GM19043 (cell line): ENCODE results near the gene TAS2R4.
A peak's percentile ranks its signal among the peaks of the same experiment; 100 is the strongest.
"Not testable (repeated sequence)": the region's sequence is repeated elsewhere in the genome, so short reads cannot be mapped to it uniquely, and the experiment has no call there.

ENCODE experiments used
- ATAC-seq: cut with Tn5 transposase; IDR thresholded peaks from one replicate; pipeline ENCODE4 v1.9.1; 2021; ENCODE audit warnings: low read depth; ENCODE audit not compliant: unreplicated experiment

TAS2R4 gene

GRCh38 chr7:141776374-141776773, at the start of gene TAS2R4:
Gene TAS2R4, plus strand, starts transcription at chr7:141776674. Its CDS starts 1,815 bp downstream, at chr7:141778489.
- ATAC-seq: no peak

GRCh38 chr7:141729020-141729419, 47.5 kb upstream of the TAS2R4 start:
- no peak for ATAC-seq

GRCh38 chr7:141731476-141732149, 44.9 kb upstream of the TAS2R4 start:
- no peak for ATAC-seq

GRCh38 chr7:141737118-141737835, 39.2 kb upstream of the TAS2R4 start:
- no peak for ATAC-seq

- ATAC-seq: peak; percentile 85
These were observed 38.5 kb upstream of the TAS2R4 start, which contains the start of gene SSBP1 for GRCh38 chr7:141737836-141738591. Gene SSBP1, plus strand, starts transcription at chr7:141738358. Its CDS starts 809 bp downstream, at chr7:141739167.

- ATAC-seq: peak; percentile 34
These were observed 37.9 kb upstream of the TAS2R4 start for GRCh38 chr7:141738592-141739013.

- ATAC-seq: no peak
These were observed 37.2 kb upstream of the TAS2R4 start for GRCh38 chr7:141739250-141739649.

GRCh38 chr7:141742229-141742628, 34.2 kb upstream of the TAS2R4 start:
- no peak for ATAC-seq

- no peak for ATAC-seq
These were observed 32.3 kb upstream of the TAS2R4 start for GRCh38 chr7:141744131-141744530.

- no peak for ATAC-seq
These were observed 28.1 kb upstream of the TAS2R4 start for GRCh38 chr7:141748396-141748795.

- ATAC-seq: not testable (repeated sequence)
These were observed 24.6 kb upstream of the TAS2R4 start for GRCh38 chr7:141751904-141752303.

GRCh38 chr7:141752634-141753033, 23.8 kb upstream of the TAS2R4 start:
- ATAC-seq: no peak

- no peak for ATAC-seq
These were observed 21.5 kb upstream of the TAS2R4 start for GRCh38 chr7:141754939-141755338.

GRCh38 chr7:141763797-141764196, 12.7 kb upstream of the TAS2R4 start, which contains the start of gene TAS2R3:
Gene TAS2R3, plus strand, starts transcription at chr7:141764097. Its CDS starts 62 bp downstream, at chr7:141764159.
- ATAC-seq: no peak

- ATAC-seq: not testable (repeated sequence)
These were observed 6.3 kb upstream of the TAS2R4 start for GRCh38 chr7:141770083-141770583.

GRCh38 chr7:141785706-141786552, 9.5 kb downstream of the TAS2R4 start:
- peak; percentile 84 for ATAC-seq

- no peak for ATAC-seq
These were observed 11.8 kb downstream of the TAS2R4 start for GRCh38 chr7:141788296-141788695.

GRCh38 chr7:141789917-141790316, 13.4 kb downstream of the TAS2R4 start, which contains the start of gene TAS2R5:
Gene TAS2R5, plus strand, starts transcription at chr7:141790217. Its CDS starts 145 bp downstream, at chr7:141790362.
- ATAC-seq: no peak

- no peak for ATAC-seq
These were observed 16.1 kb downstream of the TAS2R4 start for GRCh38 chr7:141792526-141792925.

GRCh38 chr7:141820067-141820466, 43.6 kb downstream of the TAS2R4 start:
- ATAC-seq: no peak
